GM19239 (cell line): ENCODE data around the gene TSPAN12.

Experiments used
- DNase-seq: peaks from one replicate; pipeline ENCODE4 v3.0.0; 2011; ENCODE audit warnings: low spot score; ENCODE audit not compliant: insufficient read length
- FAIRE-seq: peaks from 2 replicates; lab custom pipeline; 2011; peaks lifted over from hg19 to GRCh38; lab: Jason Lieb, UNC

Gene TSPAN12

GRCh38 chr7:120775755-120776154 lies 82.2 kb downstream of the TSPAN12 start:
- FAIRE-seq: no peak

GRCh38 chr7:120774481-120774880 lies 83.5 kb downstream of the TSPAN12 start:
- FAIRE-seq (no peak), DNase-seq (no peak)

More at GRCh38 chr7:120775755-120776154, 82.2 kb downstream of the TSPAN12 start:
- no peak for DNase-seq

- FAIRE-seq (no peak), DNase-seq (no peak)
These were observed 87.7 kb downstream of the TSPAN12 start for GRCh38 chr7:120770206-120770605.

- no peak for FAIRE-seq
- DNase-seq: no peak
These were observed 97.1 kb downstream of the TSPAN12 start for GRCh38 chr7:120760851-120761250.

- DNase-seq: no peak
- no peak for FAIRE-seq
These were observed 97.9 kb downstream of the TSPAN12 start for GRCh38 chr7:120760050-120760449.

- DNase-seq (no peak), FAIRE-seq (no peak)
These were observed 114.8 kb downstream of the TSPAN12 start for GRCh38 chr7:120743128-120743527.

- FAIRE-seq (no peak), DNase-seq (no peak)
These were observed 115.6 kb downstream of the TSPAN12 start for GRCh38 chr7:120742372-120742771.

- DNase-seq (no peak), FAIRE-seq (no peak)
These were observed 116.4 kb downstream of the TSPAN12 start for GRCh38 chr7:120741371-120742042.

GRCh38 chr7:120740348-120740747 lies 117.6 kb downstream of the TSPAN12 start:
- no peak for FAIRE-seq
- no peak for DNase-seq

- DNase-seq (no peak), FAIRE-seq (no peak)
These were observed 119.1 kb downstream of the TSPAN12 start for GRCh38 chr7:120738816-120739215.
